Keratinocyte (primary cell): ENCODE data around the gene ENPP4. TPM values are rescaled to one million over a fixed set of nuclear protein-coding genes. Genes with fewer than 3 reads are reported as not detected.

Experiments
- DNase-seq: peaks from one replicate; pipeline ENCODE4 v3.0.0-alpha.2; 2011; ENCODE audit warnings: low read depth, missing footprints, low spot score
- FAIRE-seq: peaks from 2 replicates; lab custom pipeline; 2011; peaks lifted over from hg19 to GRCh38; lab: Jason Lieb, UNC
- H2AFZ ChIP-seq: 2 replicates; pipeline ENCODE4 v1.6.0; 2012; ENCODE audit warnings: low read length, control low read depth, inconsistent platforms; ENCODE audit not compliant: control insufficient read depth
- H3K27ac ChIP-seq: 2 replicates; pipeline ENCODE4 v1.5.1; 2011; ENCODE audit warnings: low read length; ENCODE audit not compliant: control insufficient read depth, insufficient read depth
- H3K27me3 ChIP-seq: 3 replicates; pipeline ENCODE4 v1.6.0; 2011; ENCODE audit warnings: low read length; ENCODE audit not compliant: control insufficient read depth, insufficient read depth; ENCODE audit errors: extremely low read depth
- H3K36me3 ChIP-seq, 2 experiments: 2 replicates in 1 of 2; 3 replicates in 1 of 2; pipeline ENCODE4 v1.5.1; 2011; ENCODE audit warnings: low read length in 2 of 2, mild to moderate bottlenecking in 1 of 2; ENCODE audit not compliant: control insufficient read depth in 2 of 2, insufficient read depth in 2 of 2; ENCODE audit errors: extremely low read depth in 1 of 2
- H3K4me1 ChIP-seq: 3 replicates; pipeline ENCODE4 v1.5.1; 2011; ENCODE audit warnings: low read length; ENCODE audit not compliant: control insufficient read depth, insufficient read depth; ENCODE audit errors: extremely low read depth
- H3K4me2 ChIP-seq: 3 replicates; pipeline ENCODE4 v1.6.0; 2011; ENCODE audit warnings: low read depth, low read length; ENCODE audit not compliant: control insufficient read depth, insufficient read depth; ENCODE audit errors: extremely low read depth
- H3K4me3 ChIP-seq, 3 experiments: fragments of 200-600 bp in 1 of 3; sonication (generic) in 1 of 3; 2 replicates in 2 of 3; 3 replicates in 1 of 3; pipeline ENCODE4 v1.5.1; 2011 to 2016; ENCODE audit warnings: low read length in 3 of 3, mild to moderate bottlenecking in 3 of 3, control low read depth in 2 of 3, inconsistent platforms in 1 of 3, low read depth in 1 of 3, mixed read lengths in 1 of 3, mixed run types in 1 of 3, moderate library complexity in 1 of 3; ENCODE audit not compliant: control insufficient read depth in 2 of 3, insufficient read depth in 2 of 3; ENCODE audit errors: extremely low read depth in 1 of 3
- H3K79me2 ChIP-seq: 2 replicates; pipeline ENCODE4 v1.6.0; 2012; ENCODE audit warnings: low read length; ENCODE audit not compliant: control insufficient read depth, insufficient read depth
- H3K9ac ChIP-seq: 3 replicates; pipeline ENCODE4 v1.6.0; 2011; ENCODE audit warnings: low read length; ENCODE audit not compliant: control insufficient read depth, insufficient read depth; ENCODE audit errors: extremely low read depth
- H3K9me1 ChIP-seq: 3 replicates; pipeline ENCODE4 v1.6.0; 2011; ENCODE audit warnings: low read length; ENCODE audit not compliant: control insufficient read depth, insufficient read depth; ENCODE audit errors: extremely low read depth
- H3K9me3 ChIP-seq: 2 replicates; pipeline ENCODE4 v1.5.1; 2012; ENCODE audit warnings: low read depth, low read length; ENCODE audit not compliant: control insufficient read depth
- H4K20me1 ChIP-seq: 3 replicates; pipeline ENCODE4 v1.6.0; 2011; ENCODE audit warnings: low read length; ENCODE audit not compliant: control insufficient read depth, insufficient read depth; ENCODE audit errors: extremely low read depth
- CTCF ChIP-seq, 3 experiments: IDR thresholded peaks in 1 of 3; conservative IDR thresholded peaks in 1 of 3; optimal IDR thresholded peaks in 1 of 3; 2 replicates in 2 of 3; 3 replicates in 1 of 3; pipeline versions ENCODE3 to v1.5.1; 2011; ENCODE audit warnings: low read length in 3 of 3, mild to moderate bottlenecking in 3 of 3, moderate library complexity in 2 of 3, control low read depth in 1 of 3, inconsistent platforms in 1 of 3; ENCODE audit not compliant: insufficient read depth in 2 of 3; ENCODE audit errors: extremely low read depth in 1 of 3
- EZH2 ChIP-seq: IDR thresholded peaks from one replicate; pipeline ENCODE4 v1.6.1; 2012; ENCODE audit warnings: inconsistent platforms, mild to moderate bottlenecking, low read length, moderate library complexity
- dilution Hi-C: fragments of 300-500 bp; cut with MboI; formaldehyde crosslinking; loops from one replicate; pipeline ENCODE4 v1.7.0; 2020; ENCODE audit warnings: low sequenced_read_pairs; ENCODE audit not compliant: extremely low pct_ligation_motif_present
- polyA plus RNA-seq, 5 experiments: library from polyadenylated mRNA; depleted of rRNA in 3 of 5; stranded (reverse) in 3 of 5; stranded (forward) in 1 of 5; unstranded in 1 of 5; fragments of >200 nt; gene quantifications; 1 replicate in 1 of 5; 2 replicates in 3 of 5; 3 replicates in 1 of 5; pipeline versions ENCODE4 v1.2.1 to v1.2.3, GENCODE V29; 2011 to 2012; ENCODE audit warnings: missing spikeins in 2 of 5, low read depth in 1 of 5, low replicate concordance in 1 of 5

The ENPP4 gene
- polyA plus RNA-seq, 1 donor (not counting 4 experiments of a cell fraction or from before 2014, with no cell fraction given), result 0.01 TPM

- Histone ChIP-seq H3K27me3 (no peaks in the 10 kb centered on the region), H3K4me1 (no peaks in the 10 kb centered on the region), H3K27ac (no peak overlapping the region)
These were observed 39.4 kb upstream of the ENPP4 start for GRCh38 chr6:46090115-46091079.

DNA sequence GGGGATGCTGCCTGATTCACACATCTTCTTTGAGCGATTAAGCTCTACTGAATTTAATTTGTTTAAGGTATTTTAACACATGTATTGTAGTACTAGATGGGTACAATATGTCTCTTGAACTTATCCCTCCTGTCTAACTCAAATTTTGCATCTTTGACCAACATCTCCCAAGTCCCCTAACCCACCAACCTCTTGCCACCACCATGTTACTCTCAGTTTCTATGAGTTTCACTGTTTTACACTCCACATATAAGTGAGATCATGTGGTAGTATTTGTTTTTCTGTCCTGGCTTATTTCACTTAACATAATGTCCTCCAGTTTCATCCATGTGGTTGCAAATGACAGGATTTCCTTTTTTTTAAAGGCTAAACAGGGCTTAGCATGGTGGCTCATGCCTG lies 38.7 kb upstream of the ENPP4 start:
- no peak overlapping the region for H2AFZ ChIP-seq
- H3K9me3 ChIP-seq, result no peaks in the 10 kb centered on the region
- FAIRE-seq (no peak), DNase-seq (no peak)
- H3K9ac ChIP-seq, result no peak overlapping the region
- no peak for TF ChIP-seq CTCF (optimal IDR thresholded peaks at IDR 0.05 in 1 of 3, IDR thresholded peaks at IDR 0.05 in 1 of 3, conservative IDR thresholded peaks at IDR 0.05 in 1 of 3; ENCODE audit: extremely low read depth in 1 of 3, insufficient read depth in 2 of 3, low read length in 3 of 3)
- TF ChIP-seq EZH2, result no peak
- H3K4me3 ChIP-seq, result no peak overlapping the region
- H3K36me3 ChIP-seq, result no peaks in the 10 kb centered on the region
- no peak overlapping the region for H3K27ac ChIP-seq
- no peaks in the 10 kb centered on the region for H3K4me1 ChIP-seq
- no peaks in the 10 kb centered on the region for H3K79me2 ChIP-seq
- no peak overlapping the region for H3K4me2 ChIP-seq
- H3K9me1 ChIP-seq, result no peaks in the 10 kb centered on the region
- dilution Hi-C loops, result no loop called here
- H3K27me3 ChIP-seq, result no peaks in the 10 kb centered on the region
- no peaks in the 10 kb centered on the region for H4K20me1 ChIP-seq

More at GRCh38 chr6:46090115-46091079, 39.4 kb upstream of the ENPP4 start:
- no peaks in the 10 kb centered on the region for H3K79me2 ChIP-seq
- H3K9me3 ChIP-seq, result no peaks in the 10 kb centered on the region
- dilution Hi-C loops, result no loop called here
- no peaks in the 10 kb centered on the region for H4K20me1 ChIP-seq
- H3K9ac ChIP-seq, result no peak overlapping the region
- H3K4me2 ChIP-seq, result no peak overlapping the region
- peak; percentile 88 for FAIRE-seq
- H3K36me3 ChIP-seq, result no peaks in the 10 kb centered on the region
- H2AFZ ChIP-seq, result no peak overlapping the region
- no peak for DNase-seq
- TF ChIP-seq CTCF (optimal IDR thresholded peaks at IDR 0.05 in 1 of 3, IDR thresholded peaks at IDR 0.05 in 1 of 3, conservative IDR thresholded peaks at IDR 0.05 in 1 of 3; ENCODE audit: extremely low read depth in 1 of 3, insufficient read depth in 2 of 3, low read length in 3 of 3), result peak; percentile 69 to 73 (median 72)
- TF ChIP-seq EZH2, result no peak
- H3K9me1 ChIP-seq, result no peaks in the 10 kb centered on the region
- H3K4me3 ChIP-seq, result no peak overlapping the region
